ENCODE results near the gene ABCD3. TPM values are rescaled to one million over a fixed set of nuclear protein-coding genes. Genes with fewer than 3 reads are reported as not detected.

The ABCD3 gene
- total and polyA plus RNA-seq, 2 of the 4 experiments (the other 2 are of a cell fraction), result 13.6 to 32.6 TPM

DNA sequence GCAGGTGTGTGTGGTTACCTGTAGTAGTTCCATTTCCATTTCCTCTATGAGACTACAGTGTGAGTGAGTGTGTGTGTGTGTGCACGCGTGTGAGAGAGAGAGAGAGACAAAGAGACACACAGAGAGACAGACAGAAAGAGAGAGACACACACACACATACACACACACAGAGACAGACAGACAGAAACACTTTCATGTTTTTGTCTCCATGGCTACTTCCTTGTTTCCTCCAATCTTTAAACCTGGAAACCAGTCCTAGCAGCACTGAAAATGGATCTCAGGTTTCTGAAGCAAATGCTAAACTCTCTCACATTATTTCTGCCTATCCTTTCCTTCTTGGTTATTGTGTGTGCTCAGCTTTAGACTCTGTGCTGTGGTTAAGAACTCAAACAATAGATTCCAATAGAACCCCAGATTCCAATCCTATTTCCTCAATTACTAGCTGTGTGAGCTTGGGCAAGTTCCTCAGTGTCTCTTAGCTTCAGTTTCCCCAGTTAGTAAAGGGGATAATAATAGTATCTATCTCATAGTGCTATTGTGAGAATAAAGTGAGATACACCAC lies 22.4 kb upstream of the ABCD3 start:
- Histone ChIP-seq H3K27me3 (ENCODE audit: control insufficient read depth, insufficient read depth, low read length) (peaks cover 3% of the 10 kb centered on the region; the same call in 1 of the 2 replicates), H2BK20ac (ENCODE audit: low read depth, low read length) (no peak overlapping the region), H4K91ac (ENCODE audit: insufficient read depth, low read depth, low read length) (no peak overlapping the region), H3K9me1 (ENCODE audit: insufficient read depth, low read length) (no peaks in the 10 kb centered on the region; the same call in 1 of the 2 replicates), H4K8ac (ENCODE audit: low read depth in 2 of 2, low read length in 2 of 2) (no peak overlapping the region), H3K9me3 (ENCODE audit: control insufficient read depth, insufficient read depth, low read length) (no peaks in the 10 kb centered on the region), H2BK120ac (ENCODE audit: low read depth, low read length) (no peak overlapping the region), H3K56ac (ENCODE audit: extremely low read depth, insufficient read depth, low read length) (no peak overlapping the region), H3K4me2 (ENCODE audit: low read depth, low read length) (no peak overlapping the region), H4K5ac (ENCODE audit: low read depth, low read length) (no peak overlapping the region), H2BK5ac (ENCODE audit: low read depth, low read length, poor library complexity, severe bottlenecking) (no peak overlapping the region), H3K4me1 (ENCODE audit: control insufficient read depth, insufficient read depth, low read length) (peaks cover 2% of the 10 kb centered on the region; the same call in 1 of the 2 replicates), H3K27ac (ENCODE audit: insufficient read depth, low read length) (no peak overlapping the region), H3K9ac (ENCODE audit: low read depth, low read length) (no peak overlapping the region), H2AK9ac (replicated peaks; ENCODE audit: low read depth, low read length, poor library complexity) (no peak overlapping the region), H3K4me3 (ENCODE audit: insufficient read depth, low read depth, low read length) (no peak overlapping the region), H3K23ac (ENCODE audit: low read depth, low read length) (no peak overlapping the region), H3K18ac (ENCODE audit: low read depth, low read length) (no peak overlapping the region), H4K20me1 (ENCODE audit: insufficient read depth, low read length) (no peaks in the 10 kb centered on the region), H3K79me1 (ENCODE audit: low read depth in 1 of 2, low read length in 2 of 2) (no peaks in the 10 kb centered on the region), H2AFZ (replicated peaks; ENCODE audit: low read length, poor library complexity) (no peak overlapping the region), H2AK5ac (ENCODE audit: low read depth, low read length) (no peak overlapping the region), H3K36me3 (ENCODE audit: control insufficient read depth, insufficient read depth, low read length) (no peaks in the 10 kb centered on the region), H2BK15ac (ENCODE audit: low read depth, low read length) (no peak overlapping the region), H3K4ac (ENCODE audit: low read depth, low read length) (no peak overlapping the region), H3K14ac (replicated peaks; ENCODE audit: low read depth, low read length) (no peak overlapping the region)
- in situ Hi-C loops (cut with MboI; ENCODE audit: low sequenced_read_pairs), result no loop called here
- ATAC-seq (ENCODE audit: low read depth), result peak; percentile 24; the same call in 1 of the 2 replicates
- intact Hi-C loops (cut with micrococcal nuclease), result no loop called here
- no CpG with 5 or more reads among the region's 2 CpGs for WGBS, 2 experiments (ENCODE audit: extremely low coverage in 2 of 2, insufficient read length in 1 of 2)
- POLR2A ChIA-PET (ENCODE audit: unreplicated experiment), result no interaction called here
- dilution Hi-C loops (cut with HindIII; ENCODE audit: low sequenced_read_pairs, unreplicated experiment), result no loop called here
- BruUV-seq (replicated peaks), result no TSS peak
- TF ChIP-seq CEBPB (IDR thresholded peaks at IDR 0.05; ENCODE audit: low read depth, low read length) (no peak), RAD21 (IDR thresholded peaks at IDR 0.05; ENCODE audit: low read length) (no peak), MAFK (IDR thresholded peaks at IDR 0.05; ENCODE audit: low read depth, low read length) (no peak), POLR2A (IDR thresholded peaks at IDR 0.05; ENCODE audit: low read depth, low read length) (no peak), BHLHE40 (IDR thresholded peaks at IDR 0.05; ENCODE audit: low read depth, low read length) (no peak), MXI1 (IDR thresholded peaks at IDR 0.05; ENCODE audit: borderline replicate concordance, low read depth, low read length) (no peak), SMC3 (IDR thresholded peaks at IDR 0.05; ENCODE audit: low read depth, low read length) (no peak), MAZ (IDR thresholded peaks at IDR 0.05; ENCODE audit: borderline replicate concordance, low read depth, low read length) (no peak), RCOR1 (IDR thresholded peaks at IDR 0.05; ENCODE audit: insufficient replicate concordance, low read length) (no peak), CHD1 (IDR thresholded peaks at IDR 0.05; ENCODE audit: low read depth, low read length) (no peak)
- TF ChIP-seq, protein P1, sequence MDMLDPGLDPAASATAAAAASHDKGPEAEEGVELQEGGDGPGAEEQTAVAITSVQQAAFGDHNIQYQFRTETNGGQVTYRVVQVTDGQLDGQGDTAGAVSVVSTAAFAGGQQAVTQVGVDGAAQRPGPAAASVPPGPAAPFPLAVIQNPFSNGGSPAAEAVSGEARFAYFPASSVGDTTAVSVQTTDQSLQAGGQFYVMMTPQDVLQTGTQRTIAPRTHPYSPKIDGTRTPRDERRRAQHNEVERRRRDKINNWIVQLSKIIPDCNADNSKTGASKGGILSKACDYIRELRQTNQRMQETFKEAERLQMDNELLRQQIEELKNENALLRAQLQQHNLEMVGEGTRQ (IDR thresholded peaks at IDR 0.05; ENCODE audit: low read depth, low read length), result no peak
- TF ChIP-seq, protein P2, sequence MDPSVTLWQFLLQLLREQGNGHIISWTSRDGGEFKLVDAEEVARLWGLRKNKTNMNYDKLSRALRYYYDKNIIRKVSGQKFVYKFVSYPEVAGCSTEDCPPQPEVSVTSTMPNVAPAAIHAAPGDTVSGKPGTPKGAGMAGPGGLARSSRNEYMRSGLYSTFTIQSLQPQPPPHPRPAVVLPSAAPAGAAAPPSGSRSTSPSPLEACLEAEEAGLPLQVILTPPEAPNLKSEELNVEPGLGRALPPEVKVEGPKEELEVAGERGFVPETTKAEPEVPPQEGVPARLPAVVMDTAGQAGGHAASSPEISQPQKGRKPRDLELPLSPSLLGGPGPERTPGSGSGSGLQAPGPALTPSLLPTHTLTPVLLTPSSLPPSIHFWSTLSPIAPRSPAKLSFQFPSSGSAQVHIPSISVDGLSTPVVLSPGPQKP (IDR thresholded peaks at IDR 0.05; ENCODE audit: borderline replicate concordance, low read depth, low read length), result no peak
- DNase-seq, result no peak
- CTCF ChIA-PET, result interaction anchor here (0.6 kb wide), 1 partner anchor 1647 kb away, joined by 3 read pairs; no protein-coding TSS in a partner anchor
